ENCODE measurements around the gene PRR30.

DNA sequence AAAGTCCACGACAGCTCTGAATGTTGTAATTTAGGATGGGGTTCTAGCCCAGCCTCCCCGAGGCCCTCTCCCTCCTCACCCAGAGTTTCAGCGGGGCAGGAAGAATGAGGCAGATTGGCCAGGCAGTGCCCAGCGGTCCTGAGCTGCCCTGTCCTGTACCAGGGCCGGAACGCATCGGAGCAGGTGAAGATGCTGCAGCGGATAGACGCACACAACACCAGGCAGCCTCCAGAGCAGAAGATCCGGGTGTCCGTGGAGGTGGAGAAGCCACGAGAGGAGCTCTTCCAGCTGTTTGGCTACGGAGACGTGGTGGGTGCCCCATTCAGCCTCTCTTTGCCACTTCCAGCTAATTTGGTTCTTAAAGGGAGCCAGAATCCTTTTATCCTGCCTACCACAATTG is 41.9 kb downstream of the PRR30 start:
- TF ChIP-seq CTCF (IDR thresholded peaks at IDR 0.05): no peak
- no peak for TF ChIP-seq POLR2A (IDR thresholded peaks at IDR 0.05)
- TF ChIP-seq POLR2AphosphoS5 (IDR thresholded peaks at IDR 0.05): no peak
